HG03066 (cell line): Measurements from ENCODE around the gene GFOD1.

Experiments
- ATAC-seq: cut with Tn5 transposase; IDR thresholded peaks from one replicate; pipeline ENCODE4 v1.9.1; 2021; ENCODE audit warnings: low read depth; ENCODE audit not compliant: unreplicated experiment

GFOD1 gene

DNA sequence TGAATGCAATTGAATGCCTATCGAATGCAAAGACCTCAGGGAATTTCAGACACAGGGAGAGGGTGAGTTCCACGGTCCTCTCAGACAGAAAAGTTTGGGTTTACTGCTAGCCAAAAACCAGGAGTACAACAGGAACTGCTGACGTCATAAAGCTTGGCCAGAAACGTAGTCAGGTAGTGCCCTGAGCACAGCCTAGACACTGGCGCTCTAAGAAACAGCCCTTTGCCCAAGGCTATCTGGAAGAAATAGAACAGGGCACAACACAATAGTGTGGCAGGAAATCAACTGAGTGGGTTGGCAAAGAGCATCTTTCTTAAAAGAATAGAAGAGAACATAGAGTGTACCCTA, 58.0 kb downstream of the GFOD1 start:
- no peak for ATAC-seq

DNA sequence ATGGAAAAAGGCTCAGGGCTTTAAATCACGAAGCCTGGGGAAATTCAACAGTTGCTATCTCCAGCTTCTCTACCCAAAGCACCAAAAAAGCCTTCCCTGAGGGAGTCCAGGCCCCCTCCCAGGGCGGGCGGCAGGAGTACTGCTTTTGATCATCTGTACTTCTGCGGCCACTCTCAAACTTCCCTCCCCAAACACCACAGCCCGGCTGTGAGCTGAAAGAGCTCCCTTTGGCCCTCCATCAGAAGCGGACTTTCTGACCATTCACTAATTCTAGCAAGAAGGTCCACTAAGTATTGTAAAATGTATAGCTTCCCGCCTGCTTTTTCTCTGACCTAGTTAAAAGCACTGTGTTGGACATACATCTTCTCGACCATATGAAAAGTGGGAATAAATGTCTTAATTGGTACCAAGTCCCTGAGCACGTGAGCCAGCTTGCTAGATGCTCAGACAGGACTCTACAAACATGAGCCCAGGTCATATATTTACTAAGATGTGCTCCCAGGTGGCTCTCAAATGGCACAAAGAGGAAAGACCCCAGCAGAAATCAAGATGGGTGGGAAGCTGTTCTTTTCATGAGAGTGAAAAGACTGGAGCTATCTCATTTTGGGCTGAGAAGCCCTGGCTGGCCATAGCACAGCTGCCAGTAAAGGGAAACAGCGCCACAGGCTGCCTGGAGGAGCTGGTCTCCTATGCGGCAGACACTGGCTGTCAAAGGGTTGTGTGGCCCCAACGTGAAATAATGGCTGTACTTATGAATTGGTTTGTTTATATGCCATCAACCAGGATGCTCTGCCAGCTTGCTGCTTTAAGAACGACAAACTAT, 58.6 kb downstream of the GFOD1 start:
- ATAC-seq, result peak; percentile 15

DNA sequence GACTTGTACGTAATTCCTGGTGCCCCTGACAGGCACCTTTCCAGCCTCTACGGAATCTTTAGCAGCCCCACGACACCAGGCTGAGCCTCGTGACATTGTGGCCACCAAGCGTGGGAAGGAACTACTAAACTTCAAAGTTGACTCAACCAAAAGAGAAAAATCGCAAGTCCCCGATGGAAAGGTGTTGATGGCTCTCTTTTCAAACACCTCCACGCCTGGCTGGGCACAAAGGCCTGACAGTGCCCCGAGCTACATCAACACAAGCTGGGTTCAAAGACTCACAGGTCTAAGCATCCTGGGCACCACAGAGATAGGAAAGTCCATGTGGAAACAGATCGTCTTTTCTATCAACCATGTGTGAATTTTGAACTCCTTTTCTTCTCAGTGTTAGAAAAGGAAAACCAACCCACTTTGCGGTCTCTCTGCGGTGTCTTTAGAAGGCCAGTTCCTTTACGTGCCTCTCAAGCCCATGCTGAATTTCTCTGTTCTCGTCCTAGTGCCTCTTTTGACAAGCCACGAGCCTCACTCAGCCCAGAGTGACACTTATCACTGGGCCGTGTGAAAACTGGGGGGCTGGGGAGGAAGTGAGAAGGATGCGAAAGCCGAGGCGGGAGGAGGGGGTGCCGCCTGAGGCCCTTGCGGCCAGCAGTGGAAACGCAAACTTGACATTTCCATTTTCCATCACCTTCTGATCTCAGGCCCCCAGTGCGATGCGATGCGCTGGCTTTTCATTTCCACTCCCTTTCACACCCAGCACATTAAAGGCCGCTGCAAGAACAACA, 59.4 kb downstream of the GFOD1 start:
- ATAC-seq, result peak; percentile 60

DNA sequence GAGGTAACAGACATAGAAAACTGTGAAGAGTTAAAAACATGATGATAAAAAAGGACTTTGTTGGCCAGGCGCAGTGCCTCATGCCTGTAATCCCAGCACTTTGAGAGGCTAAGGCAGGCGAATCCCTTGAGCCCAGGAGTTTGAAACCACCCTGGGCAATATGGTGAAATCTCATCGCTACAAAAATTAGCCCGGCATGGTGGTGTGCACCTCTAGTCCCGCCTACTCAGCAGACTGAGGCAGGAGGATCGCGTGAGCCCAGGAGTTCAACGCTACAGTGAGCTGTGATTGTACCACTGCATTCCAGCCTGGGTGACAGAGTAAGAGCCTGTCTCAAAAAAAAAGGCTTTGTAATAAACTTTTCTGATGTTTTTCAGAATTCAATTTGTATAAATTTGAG, 60.1 kb downstream of the GFOD1 start:
- ATAC-seq, result no peak

DNA sequence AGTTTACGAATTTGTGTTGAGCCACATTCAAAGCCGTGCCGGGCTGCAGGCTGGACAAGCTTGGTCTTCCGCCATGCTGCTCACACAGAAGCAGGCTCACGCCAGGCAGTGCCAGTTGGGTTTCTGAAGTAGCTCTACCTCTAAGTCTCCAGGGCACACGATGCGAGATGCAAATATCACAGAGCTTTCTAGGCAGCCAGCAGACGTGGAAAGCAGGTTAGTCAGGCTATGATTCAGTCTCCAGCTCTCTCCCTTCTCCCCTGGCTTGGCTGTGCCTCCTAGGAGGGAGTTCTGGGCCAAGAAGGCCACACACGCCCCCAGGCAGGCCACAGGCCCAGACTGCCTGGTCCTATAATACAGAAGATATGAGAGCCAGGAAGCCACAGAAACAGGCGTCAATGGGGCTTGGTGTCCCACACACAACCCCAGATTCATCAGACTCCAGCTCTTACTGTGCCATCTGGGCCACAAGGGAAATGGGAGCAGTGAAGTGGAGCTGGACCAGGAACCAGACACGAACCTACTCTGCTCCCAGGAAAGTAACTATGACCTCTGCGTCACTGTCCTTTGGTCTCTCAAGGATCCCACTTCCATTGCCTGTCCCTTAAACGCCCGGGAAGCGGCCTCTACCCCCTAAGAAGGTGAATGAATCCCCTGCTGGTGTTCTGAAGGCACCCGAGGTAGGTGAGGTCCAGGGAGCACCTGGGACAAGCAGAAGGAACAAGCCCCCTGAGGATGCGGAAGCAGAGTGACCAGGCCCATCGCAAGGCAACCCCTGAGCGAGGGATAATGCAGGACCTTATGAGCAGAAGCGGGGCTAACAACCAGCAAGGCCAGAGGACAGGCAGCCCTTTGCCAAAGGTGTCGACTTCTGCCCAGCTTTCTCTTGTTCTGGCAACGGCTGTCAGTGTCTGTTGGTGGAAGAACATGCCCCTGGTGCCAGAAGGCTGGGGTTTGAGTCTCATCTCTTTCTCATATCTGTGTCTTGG, 61.2 kb downstream of the GFOD1 start:
- no peak for ATAC-seq

DNA sequence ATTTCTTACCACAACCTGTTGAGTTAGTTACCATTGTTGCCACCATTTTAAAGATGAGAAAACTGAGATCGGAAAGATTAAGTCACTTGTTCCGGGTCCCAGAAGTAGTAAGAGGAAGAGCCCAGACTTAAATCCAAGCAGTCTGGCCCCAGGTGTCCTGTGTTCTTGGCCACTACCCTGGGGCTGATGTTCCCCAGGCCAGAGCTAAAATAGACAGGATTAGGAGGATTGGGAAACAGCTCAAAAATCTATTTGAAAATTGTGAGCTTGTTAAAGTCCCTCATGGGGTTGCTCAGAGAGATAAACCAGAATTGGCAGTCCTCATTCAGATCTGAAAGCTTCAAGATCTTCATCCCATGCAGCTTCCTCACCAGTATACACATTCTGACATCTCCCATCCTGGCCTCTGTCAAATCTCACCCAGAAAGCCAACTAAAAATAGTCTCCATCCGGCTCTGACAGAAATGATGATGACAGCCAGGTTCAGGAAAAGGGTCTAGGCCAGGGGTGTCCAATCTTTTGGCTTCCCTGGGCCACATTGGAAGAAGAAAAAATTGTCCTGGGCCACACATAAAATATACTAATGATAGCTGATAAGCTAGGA, 62.0 kb downstream of the GFOD1 start:
- no peak for ATAC-seq

DNA sequence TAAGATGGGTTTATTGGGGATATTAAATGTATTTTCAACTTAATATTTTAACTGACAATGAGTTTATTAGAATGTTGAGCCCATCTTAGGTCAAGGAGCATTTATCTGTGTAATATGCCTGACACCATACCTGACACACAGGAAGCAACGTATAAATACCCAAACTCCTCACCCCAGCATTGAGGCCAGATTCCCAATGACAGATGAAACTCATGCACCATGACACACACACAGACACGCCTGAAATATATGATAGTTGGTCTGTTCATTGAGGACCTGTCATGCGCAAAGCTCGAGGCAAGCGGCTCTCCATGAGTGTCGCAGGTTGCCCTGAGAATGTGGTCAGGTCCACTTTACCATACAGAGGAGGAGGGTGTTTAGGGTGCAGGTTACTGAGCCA, 64.1 kb downstream of the GFOD1 start:
- no peak for ATAC-seq

DNA sequence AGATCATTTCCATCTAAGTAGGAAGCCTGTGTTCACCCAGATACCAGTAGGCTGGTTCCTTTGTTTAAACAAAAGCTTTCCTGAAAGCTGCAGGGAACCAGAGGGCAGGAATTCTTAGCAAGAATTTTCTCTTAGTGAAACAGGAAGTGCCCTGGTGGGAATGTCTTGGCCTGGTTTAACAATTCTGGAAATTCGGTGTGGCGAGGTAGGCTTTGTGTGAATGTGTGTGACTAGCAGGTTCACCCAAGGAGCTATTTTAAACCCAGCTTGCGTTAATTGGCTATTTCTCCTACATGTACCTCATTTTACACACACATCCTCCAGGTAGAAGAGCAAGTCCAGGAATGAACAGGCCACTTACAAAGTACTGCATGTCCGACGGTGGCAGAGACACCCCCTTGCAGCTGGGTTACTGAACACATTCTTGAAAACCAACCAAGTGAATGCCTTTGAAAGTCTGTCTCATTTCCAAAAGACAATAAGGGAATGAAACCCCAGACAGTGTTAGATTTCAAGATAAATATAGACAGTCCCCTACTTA, 64.6 kb downstream of the GFOD1 start:
- no peak for ATAC-seq

DNA sequence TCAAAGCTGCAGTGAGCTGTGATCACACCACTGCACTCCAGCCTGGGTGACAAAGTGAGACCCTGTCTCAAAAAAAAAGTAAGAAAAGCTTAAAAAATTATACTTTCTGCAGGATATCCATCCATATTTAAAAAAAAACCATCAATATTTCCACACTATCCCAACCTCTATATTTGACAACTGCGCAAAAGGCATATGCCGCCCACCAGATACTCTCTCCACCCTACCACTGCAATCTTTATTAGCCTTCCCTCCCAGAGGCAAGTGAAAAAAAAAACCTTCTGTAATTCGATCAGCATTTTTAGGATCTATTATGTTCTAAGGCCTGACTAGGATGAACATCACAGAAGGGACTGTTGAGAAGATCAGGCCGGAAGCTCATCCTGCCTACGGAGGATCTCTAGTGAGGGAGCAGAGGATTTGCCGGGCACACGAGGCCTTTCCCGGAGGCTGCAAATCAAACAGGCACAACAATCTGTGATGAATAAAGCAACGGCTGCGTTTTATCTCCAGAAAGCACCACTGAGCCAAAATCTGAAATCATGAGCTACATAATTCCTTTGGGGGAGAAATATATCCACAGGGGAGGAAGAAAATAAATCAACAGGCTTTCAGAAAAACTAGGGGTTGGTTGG, 65.9 kb downstream of the GFOD1 start:
- ATAC-seq, result no peak

DNA sequence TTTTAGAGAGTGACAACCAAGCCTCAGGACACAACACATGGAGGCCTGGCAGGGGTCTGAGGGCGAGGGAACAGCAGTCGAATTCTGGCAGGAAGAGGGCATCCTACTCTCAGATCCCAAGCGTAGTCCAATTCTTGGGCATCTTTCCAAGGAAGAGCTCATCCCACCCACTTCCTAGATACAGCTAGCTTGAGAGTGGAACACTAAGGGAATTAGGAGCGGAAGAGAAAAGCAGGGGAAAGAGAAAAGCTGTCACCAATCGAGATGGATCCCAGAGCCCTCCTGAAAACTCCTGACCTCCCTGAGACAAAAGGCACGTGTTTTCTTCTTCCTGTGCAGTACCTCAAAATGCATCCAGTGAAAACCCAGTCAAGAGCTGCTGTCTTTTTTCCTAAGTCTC, 67.1 kb downstream of the GFOD1 start:
- no peak for ATAC-seq

DNA sequence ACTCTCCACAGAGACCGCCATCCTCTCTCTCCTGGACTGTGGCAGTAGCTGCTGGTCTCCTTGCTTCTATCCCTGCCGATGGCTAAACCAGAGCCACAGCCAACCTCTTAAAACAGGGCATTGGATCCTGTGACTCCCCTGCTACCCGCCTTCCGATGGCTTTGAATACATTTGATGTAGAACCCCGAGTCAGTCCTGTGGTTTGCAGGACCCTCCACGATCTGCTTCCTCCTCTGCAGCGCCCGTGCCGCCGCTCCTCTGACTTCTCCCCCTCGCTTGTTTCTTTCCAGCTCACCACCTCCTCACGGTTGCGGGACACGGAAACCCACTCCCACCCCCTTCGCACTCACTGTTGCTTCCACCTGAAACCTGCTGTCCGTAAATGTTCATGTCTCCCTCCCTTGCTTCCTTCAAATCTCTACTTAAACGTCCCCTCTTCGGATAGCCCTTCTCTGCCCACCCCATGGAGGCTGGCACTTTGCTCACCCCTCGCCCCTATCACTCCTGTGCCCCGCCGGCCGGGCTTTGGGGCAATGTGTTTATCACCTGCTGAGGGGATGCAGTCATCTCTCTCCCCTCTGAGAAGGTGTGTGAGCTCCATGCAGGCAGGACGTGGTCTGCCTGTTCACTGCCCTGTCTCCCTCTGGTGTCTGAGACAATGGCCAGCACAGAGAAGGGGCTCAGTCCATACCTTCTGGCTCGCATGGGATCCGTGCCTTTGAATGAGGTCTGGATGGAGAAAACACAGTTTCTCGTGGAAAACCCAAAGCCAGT, 67.8 kb downstream of the GFOD1 start:
- ATAC-seq, result no peak

DNA sequence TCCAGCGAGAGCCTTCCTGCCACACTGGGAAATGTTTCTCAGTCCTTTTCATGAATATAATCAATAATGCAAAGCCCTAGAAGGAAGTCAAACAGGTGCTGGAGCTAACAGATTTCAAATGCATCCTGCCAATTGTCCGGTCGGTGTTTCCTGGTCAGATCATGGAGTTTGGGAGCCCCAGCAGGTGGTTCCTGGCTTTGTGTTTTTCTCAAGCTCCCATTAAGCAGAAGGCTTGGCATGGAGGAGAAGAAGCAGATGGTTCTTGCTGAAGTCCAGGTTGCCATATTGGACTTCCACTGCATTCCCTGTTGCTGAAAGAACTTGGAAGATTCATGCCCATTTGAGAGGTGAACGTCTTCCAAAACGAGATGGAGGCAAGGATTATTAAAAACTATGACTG, 68.6 kb downstream of the GFOD1 start:
- no peak for ATAC-seq

DNA sequence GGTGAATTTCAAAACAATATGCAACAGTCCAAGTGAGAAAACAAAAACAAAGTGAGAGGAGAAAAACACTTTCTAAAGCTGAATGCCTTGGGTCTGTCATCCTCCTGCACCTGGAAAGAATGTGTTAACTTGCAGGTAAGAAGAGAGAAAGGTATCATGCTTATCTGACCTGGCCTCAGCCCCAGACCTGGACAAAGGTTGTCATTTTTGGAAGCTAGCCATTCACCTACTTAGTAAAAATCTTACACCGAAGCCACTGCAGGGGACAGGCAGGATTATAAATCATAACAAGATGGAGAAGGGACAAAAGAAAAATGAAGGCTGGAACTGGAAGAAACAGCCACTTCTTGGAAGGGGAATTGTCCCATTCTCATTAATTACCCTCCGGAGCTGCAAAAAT, 69.4 kb downstream of the GFOD1 start:
- no peak for ATAC-seq

DNA sequence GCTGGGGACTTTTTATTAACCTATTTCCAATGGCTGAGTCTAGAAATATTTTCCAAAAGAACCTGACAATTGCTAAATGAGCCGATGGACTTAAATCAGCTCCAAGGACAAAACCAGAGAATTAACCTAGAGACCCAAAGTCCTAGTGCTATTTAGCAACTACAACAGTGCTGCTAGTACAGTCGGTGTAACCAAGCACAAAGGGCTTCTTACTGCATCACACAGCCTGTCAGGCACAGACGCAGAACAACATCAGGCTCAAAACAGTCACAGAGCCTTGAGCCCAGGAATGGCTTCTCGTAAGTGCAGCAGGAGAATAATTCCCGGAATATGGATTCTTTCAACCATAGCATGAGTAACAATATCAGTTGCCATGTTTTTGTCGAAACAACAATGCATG, 70.0 kb downstream of the GFOD1 start:
- no peak for ATAC-seq

DNA sequence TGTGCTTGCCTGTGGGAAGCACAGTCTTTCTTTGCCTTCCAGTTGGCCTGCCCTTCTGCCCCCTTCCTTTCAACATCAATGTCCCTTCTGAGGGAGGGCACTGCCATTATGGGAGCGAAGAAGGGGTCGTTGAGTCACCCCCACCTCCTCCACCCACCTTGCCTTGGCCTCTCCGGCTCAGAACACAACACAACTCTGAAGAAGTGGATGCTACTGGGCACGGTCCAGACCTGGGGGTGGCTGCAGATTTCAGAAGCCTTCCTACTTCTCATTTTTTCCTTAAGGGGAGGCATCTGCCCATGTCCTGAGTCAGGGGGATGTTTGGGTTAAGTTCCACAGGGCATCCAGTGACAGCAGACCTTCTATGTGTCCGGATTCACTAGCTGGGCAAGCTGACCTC, 72.1 kb downstream of the GFOD1 start:
- ATAC-seq, result no peak

DNA sequence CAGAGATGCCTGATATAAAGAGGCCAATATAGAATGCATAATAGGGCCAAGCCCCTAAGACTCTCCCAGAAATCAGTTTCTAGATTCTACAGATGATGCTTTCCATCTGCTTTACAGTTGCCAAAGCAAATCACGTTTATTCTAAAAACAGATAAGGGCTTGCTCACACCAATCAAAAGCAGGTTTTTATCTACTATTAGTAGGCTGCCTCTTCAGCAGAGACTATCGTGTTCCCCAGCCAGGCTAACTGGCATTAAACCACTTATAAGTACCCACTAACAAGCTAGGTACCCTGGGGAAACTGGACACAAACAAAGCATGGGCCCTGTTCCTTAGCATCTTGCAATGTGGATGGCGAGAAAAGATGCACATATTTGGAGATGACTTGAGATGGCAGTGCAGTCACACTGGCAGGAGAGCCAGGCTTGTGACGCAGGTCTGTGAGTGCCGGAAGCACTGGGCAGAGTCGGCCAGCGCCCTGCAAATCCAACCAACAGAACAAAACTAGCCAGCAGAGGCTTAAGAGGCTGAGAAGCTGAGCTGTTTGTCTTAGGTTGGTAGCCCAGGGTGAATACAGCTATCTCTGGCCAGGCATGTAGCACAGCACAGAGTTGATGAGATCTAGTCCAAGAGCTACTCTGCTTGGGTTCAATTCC, 73.4 kb downstream of the GFOD1 start:
- no peak for ATAC-seq

DNA sequence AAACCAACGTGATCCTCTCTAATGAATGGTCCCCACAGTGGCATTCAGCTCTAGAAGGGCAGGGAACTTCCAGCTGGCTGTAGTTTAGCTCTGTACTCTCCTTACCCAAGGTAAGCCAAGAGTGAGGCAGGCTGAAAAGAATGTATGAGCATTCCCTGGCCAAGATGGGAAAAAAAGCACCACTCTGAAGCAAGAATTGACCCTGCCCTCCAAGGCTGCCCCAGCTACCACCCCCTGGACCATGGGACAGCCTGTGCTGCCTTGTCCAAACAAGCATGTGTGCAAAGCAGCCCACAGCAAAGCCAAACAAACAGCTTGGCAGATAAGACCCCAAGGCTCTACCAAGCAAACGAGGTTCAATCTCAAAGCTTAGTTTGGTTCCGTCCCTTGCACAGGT, 73.9 kb downstream of the GFOD1 start:
- no peak for ATAC-seq

DNA sequence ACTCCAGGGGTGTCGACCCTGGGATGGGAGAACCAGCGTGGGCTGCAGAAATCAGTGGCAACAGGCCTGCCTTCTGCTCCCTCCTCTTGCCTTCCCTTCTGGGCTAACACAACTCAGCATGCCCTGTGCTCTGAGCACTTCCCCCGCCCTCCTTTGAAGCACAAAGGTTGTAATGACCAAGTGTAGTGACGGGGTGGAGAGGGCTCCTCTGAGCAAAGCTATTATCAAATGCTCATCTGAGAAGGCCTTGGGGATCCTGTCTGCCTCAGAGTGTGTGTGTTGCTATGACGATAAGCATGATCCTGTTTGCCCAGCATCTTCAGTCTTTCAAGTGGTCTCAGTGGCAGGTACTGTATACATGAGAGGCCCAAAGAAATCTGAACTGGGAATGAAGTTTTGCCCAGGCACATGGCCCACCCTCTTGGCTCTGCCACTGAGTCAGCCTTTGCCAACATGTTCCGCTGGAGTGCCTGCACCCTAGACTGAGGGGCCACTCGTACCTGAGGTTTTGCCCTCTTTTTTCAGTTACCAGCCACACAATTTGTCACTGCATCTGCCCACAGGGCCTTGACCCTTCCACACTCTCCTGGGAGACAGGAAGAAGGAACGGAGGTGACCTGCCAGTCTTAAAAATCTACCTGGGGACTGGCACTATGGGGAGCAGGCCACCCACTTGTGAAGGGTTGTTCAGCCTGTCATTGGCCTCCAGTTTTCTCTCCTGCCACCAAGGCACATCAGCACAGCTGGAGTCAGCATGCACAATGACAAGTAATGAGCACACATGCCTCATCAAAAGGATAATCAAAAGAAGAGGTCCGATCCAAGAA, 74.5 kb downstream of the GFOD1 start:
- no peak for ATAC-seq
